Activated CD4-positive, alpha-beta T cell treated with anti-CD3 and anti-CD28 coated beads, Interleukin-2, amount 10 ng/mL, durations not matched to agents 7 days and 5 days (primary cell): ENCODE measurements around the gene FSD1. TPM values are rescaled to one million over a fixed set of nuclear protein-coding genes. Genes with fewer than 3 reads are reported as not detected.

ENCODE experiments used
- CTCF ChIA-PET: fragments of 350-600 bp; sonication (Branson Sonifier 250); formaldehyde crosslinking; loops from one replicate; lab custom pipeline; 2021; ENCODE audit warnings: antibody characterized with exemption; lab: Charles Lee
- POLR2A ChIA-PET: fragments of 350-600 bp; sonication (Branson Sonifier 250); formaldehyde crosslinking; loops from one replicate; lab custom pipeline; 2021; ENCODE audit warnings: antibody characterized with exemption; lab: Charles Lee
- DNase-seq: peaks from one replicate; pipeline ENCODE4 v3.0.0-alpha.2; 2020
- H3K27ac Mint-ChIP-seq: one replicate; pipeline ENCODE4 v1.8.0; 2021; ENCODE audit warnings: mild to moderate bottlenecking, moderate library complexity, mixed read lengths
- H3K27me3 Mint-ChIP-seq: one replicate; pipeline ENCODE4 v1.8.0; 2021; ENCODE audit warnings: mixed read lengths
- H3K36me3 Mint-ChIP-seq: one replicate; pipeline ENCODE4 v1.8.0; 2021; ENCODE audit warnings: low read depth, mixed read lengths
- H3K4me1 Mint-ChIP-seq: one replicate; pipeline ENCODE4 v1.8.0; 2021; ENCODE audit warnings: mixed read lengths
- H3K4me3 Mint-ChIP-seq: one replicate; pipeline ENCODE4 v1.8.0; 2021; ENCODE audit warnings: mild to moderate bottlenecking, moderate library complexity, mixed read lengths
- H3K9me3 Mint-ChIP-seq: one replicate; pipeline ENCODE4 v1.8.0; 2021; ENCODE audit warnings: mixed read lengths
- total RNA-seq, 2 experiments: library from RNA; stranded (reverse); gene quantifications; one replicate each; pipeline ENCODE4 v1.2.3, GENCODE V29; 2021

Gene FSD1
- total RNA-seq, 2 experiments from 2014 or later: 12.7 to 17.2 TPM

DNA sequence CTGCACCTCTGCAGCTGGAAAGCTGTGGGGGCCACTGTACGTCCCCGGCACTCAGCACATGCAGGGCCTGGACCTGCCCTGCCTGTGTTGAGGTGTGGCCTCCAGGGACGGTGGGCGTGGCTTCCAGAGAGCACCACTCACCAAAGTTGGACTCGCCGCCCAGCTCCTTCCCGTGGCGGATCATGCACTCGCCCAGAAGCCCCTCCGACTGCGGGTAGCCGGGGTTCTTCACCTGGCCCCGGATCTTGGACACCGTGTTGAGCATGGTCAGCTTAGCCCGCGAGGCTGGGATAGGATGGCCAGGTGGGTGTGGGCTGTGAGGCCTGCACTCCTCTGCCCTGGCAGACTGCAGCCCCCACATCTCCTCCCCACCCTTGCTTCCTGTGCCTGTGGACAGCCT, 60.9 kb downstream of the FSD1 start:
- Mint-ChIP-seq H3K4me1 (peaks cover 38% of the 10 kb centered on the region), H3K9me3 (no peaks in the 10 kb centered on the region), H3K4me3 (no peak overlapping the region), H3K27ac (peak overlapping the region; percentile 50), H3K27me3 (no peaks in the 10 kb centered on the region), H3K36me3 (peaks cover 26% of the 10 kb centered on the region)
- ChIA-PET POLR2A (no interaction called here), CTCF (interaction anchor here (1.1 to 2.3 kb wide), 3 partner anchors 10 to 35 kb away, joined by 3 to 9 read pairs (median 4); partner anchors contain the start of gene SH3GL1)
- no peak for DNase-seq

DNA sequence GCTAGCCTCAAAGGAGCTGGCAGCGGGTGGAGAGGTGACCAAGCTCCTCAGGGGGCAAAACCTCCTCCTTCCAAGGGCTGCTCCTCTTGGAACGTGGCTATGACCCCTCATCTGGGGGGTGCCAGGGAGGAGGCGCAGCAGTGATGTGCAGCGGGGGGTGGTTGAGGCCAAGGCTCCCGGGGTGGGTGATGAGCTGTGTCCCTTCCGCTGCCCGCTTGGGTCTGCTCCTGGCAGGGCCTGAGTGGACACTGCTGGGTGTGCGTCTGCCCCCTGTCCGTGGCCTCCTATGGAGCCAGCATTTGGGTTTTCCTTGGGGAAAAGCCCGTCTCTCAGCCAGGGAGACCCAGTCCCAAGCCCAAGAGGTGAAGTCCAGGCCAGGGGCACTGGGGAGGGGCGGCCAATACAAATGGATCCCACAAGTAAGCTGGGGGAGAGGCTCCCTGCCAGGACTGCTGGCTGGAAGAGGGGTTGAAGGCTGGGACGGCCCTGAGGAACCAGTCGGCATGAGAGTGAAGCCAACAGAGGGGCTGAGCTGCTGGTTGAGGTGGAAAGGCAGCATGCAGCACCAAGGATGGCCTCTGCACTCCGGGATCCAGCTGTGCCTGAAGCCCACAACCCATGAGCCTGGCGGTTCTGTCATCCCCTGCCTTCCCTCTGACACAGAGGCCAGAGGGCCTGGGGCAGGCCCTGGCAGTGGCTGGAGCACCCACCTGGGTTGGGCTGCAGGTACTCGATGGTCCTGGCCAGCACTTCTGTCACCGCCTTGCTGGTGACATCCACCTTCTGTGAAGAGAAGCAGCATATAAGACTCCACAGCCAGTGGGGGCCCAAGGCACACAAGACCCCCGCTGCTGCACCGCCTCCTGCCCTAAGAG, 61.6 kb downstream of the FSD1 start:
- H3K36me3 Mint-ChIP-seq: peaks cover 22% of the 10 kb centered on the region
- CTCF ChIA-PET: interaction anchor here (1.2 to 2.3 kb wide), 3 partner anchors 22 to 95 kb away, joined by 3 to 9 read pairs (median 4); partner anchors contain the start of gene SH3GL1

DNA sequence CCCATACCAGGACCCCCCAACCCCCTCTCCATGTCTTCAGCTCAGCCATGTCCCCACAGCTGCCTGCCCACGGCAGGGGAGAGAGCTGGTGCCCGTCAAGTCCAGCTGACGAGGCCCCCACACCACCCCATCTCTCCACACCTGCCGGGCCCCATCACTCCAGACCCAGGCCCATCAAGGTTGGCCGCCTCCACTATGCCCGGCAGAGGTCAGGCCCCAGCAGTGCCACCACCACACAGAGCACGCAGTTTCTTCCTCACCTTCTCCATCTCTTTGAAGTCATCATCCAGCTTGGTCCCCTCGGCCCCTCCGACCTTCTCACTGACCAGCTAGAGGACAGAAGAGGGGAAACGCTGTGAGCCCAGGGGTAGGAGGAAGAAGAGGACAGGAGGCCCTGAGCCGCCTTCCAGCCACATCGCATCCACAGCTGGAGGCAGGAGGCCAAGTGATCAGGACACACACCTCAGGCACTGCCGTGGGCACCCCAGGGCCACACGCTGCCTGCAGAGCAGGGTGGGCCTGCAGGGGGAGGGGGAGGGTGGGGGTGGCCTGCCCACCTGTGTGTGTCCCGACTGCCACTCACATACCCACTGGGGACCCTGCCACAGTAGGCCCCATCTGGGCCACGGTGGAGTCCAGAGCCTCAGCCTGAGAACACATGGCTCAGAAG, 62.4 kb downstream of the FSD1 start:
- no peak overlapping the region for H3K4me3 Mint-ChIP-seq
- H3K4me1 Mint-ChIP-seq: peaks cover 52% of the 10 kb centered on the region
- H3K9me3 Mint-ChIP-seq: no peaks in the 10 kb centered on the region
- POLR2A ChIA-PET: no interaction called here
- H3K27me3 Mint-ChIP-seq: no peaks in the 10 kb centered on the region
- CTCF ChIA-PET: interaction anchor here (1.2 to 3.6 kb wide), 3 partner anchors 34 to 96 kb away, joined by 3 to 23 read pairs (median 9); partner anchors contain the start of gene SH3GL1
- H3K36me3 Mint-ChIP-seq: peaks cover 24% of the 10 kb centered on the region
- DNase-seq: no peak
- peak overlapping the region; percentile 93 for H3K27ac Mint-ChIP-seq

More for the DNA sequence above, 61.6 kb downstream of the FSD1 start:
- Mint-ChIP-seq H3K27me3 (no peaks in the 10 kb centered on the region), H3K4me1 (peaks cover 44% of the 10 kb centered on the region), H3K9me3 (no peaks in the 10 kb centered on the region), H3K4me3 (no peak overlapping the region), H3K27ac (peak overlapping the region; percentile 80)
- DNase-seq: no peak
- POLR2A ChIA-PET: no interaction called here

DNA sequence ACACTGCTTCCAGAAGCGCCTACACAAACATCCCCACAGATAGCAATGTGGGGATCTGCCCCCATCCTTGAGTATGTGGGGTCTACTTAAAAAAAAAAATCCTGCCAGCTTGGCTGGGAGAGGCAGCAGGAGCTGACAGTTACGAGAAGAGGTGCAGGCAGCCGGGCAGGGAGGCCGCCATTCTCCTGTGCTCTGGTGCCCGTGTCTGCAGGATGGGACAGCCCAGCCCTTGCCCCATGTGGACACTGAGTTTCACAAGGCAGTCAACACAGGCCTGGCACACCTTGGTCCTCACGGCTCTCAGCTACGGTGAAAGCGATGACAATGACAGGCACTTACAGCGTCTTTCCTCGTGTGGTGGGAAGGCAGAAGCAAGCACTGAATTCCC, 62.9 kb downstream of the FSD1 start:
- POLR2A ChIA-PET: no interaction called here
- Mint-ChIP-seq H3K4me3 (no peak overlapping the region), H3K36me3 (peaks cover 20% of the 10 kb centered on the region), H3K27ac (peak overlapping the region; percentile 93), H3K27me3 (no peaks in the 10 kb centered on the region), H3K9me3 (no peaks in the 10 kb centered on the region), H3K4me1 (peaks cover 56% of the 10 kb centered on the region)
- CTCF ChIA-PET: interaction anchor here (1.2 to 3.6 kb wide), 2 partner anchors 33 to 96 kb away, joined by 3 to 23 read pairs; partner anchors contain the start of gene SH3GL1
- no peak for DNase-seq

DNA sequence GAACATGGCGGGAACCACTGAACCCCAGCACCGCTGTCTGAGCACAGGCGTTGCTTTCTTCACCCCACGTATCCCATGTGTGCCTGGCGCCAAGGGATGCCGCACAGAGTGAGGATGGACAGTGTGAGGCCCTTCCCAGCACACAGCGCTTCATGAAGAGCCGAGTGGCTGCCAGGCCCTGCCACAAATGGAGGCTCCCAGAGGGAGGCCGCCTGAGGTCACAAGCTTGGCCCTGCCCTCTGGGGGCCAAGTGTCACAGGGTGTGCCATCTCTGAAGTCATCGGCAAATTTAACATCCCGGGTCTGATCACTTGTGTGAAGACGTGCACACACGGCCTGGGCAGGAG, 63.4 kb downstream of the FSD1 start:
- ChIA-PET CTCF (interaction anchor here (3.6 kb wide), 1 partner anchor 33 kb away, joined by 23 read pairs; the partner anchor contains the start of gene SH3GL1), POLR2A (no interaction called here)
- peaks cover 60% of the 10 kb centered on the region for H3K4me1 Mint-ChIP-seq
- no peaks in the 10 kb centered on the region for H3K9me3 Mint-ChIP-seq
- DNase-seq: no peak
- no peaks in the 10 kb centered on the region for H3K27me3 Mint-ChIP-seq
- H3K36me3 Mint-ChIP-seq: peaks cover 20% of the 10 kb centered on the region
- H3K27ac Mint-ChIP-seq: peak overlapping the region; percentile 93
- no peak overlapping the region for H3K4me3 Mint-ChIP-seq

DNA sequence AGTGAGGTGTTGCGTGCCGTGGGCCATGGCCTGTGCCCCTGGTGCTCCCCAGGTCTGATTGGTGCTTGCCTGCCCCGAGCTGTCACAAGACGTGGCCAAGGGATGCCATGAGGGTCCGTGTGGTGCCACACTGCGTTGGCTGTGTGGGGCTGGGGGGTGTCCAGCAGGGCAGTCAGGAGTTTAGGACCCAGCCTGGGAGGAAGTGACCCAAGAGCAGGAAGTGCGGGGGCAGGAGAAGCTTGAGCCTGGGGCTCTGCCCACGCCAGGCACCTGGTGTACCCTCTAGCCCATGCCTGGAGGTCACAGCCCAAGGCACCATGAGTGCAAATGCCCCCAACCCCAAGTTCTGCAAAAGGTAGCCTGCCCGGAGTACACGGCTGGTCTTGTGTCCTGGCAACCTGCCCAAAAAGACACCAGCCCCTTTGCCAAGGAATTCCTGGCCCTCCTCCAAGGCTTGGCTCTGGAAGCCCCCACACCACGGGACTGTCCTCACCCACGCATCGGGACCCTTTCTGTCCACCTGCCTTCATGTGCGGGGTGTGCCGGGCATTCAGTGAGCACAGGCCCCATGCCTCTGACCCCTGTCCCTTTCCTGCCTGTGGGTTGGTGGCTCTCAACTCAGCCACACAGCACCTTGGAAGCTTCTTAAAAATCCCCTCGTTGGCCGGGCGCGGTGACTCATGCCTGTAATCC, 63.9 kb downstream of the FSD1 start:
- Mint-ChIP-seq H3K27ac (peak overlapping the region; percentile 93), H3K9me3 (no peaks in the 10 kb centered on the region), H3K27me3 (no peaks in the 10 kb centered on the region), H3K4me1 (peaks cover 62% of the 10 kb centered on the region), H3K4me3 (peak overlapping the region; percentile 62), H3K36me3 (peaks cover 20% of the 10 kb centered on the region)
- no peak for DNase-seq
- CTCF ChIA-PET: interaction anchor here (3.6 kb wide), 1 partner anchor 32 kb away, joined by 23 read pairs; the partner anchor contains the start of gene SH3GL1
- POLR2A ChIA-PET: interaction anchor here (0.6 kb wide), 1 partner anchor 32 kb away, joined by 3 read pairs; the partner anchor contains the start of gene SH3GL1

DNA sequence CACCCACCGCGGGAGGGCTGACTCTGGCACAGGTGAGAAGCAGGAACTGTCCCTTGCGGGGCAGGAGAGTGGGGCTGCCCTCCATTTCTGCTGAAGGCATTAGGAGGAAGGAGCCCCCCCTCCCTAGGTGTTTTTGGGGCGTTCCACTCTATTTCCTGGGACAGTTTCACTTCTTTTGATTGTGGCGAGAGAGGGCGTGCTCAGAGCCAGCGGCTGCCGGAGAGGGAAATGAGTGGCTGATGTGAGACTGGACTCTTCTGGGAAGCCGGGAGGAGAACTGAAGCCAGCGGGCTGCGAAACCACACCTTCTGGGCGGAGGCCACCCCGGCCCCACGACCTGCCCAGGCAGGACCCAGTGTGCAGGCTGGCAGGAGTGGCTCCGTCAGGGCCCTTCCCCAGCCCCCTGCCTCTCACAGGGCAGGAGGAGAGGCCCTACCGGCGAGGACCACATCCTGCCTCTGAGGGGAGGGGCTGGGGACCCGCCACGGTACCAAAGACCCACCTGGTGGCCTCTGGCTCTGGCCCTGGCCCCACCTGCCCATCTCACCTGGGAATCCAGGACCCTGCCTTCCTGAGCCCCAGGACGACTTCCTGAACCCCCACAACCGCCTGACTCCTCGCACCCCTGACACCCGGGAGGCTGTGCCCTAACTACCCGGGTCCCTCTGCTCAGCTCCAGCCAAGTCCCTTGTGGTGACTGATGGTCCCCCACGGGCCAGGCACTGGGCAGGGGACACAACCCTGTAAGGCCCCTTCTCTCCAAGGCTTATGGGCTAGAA, 64.9 kb downstream of the FSD1 start:
- Mint-ChIP-seq H3K4me1 (peaks cover 69% of the 10 kb centered on the region), H3K9me3 (no peaks in the 10 kb centered on the region), H3K27me3 (no peaks in the 10 kb centered on the region), H3K36me3 (peaks cover 13% of the 10 kb centered on the region), H3K27ac (peak overlapping the region; percentile 93), H3K4me3 (peak overlapping the region; percentile 62)
- DNase-seq: peak; percentile 92
- ChIA-PET CTCF (interaction anchor here (0.6 to 3.6 kb wide), 10 partner anchors 10 to 82 kb away, joined by 3 to 23 read pairs (median 4); partner anchors contain the start of genes MPND and SH3GL1), POLR2A (interaction anchor here (0.6 kb wide), 1 partner anchor 31 kb away, joined by 3 read pairs; the partner anchor contains the start of gene SH3GL1)

DNA sequence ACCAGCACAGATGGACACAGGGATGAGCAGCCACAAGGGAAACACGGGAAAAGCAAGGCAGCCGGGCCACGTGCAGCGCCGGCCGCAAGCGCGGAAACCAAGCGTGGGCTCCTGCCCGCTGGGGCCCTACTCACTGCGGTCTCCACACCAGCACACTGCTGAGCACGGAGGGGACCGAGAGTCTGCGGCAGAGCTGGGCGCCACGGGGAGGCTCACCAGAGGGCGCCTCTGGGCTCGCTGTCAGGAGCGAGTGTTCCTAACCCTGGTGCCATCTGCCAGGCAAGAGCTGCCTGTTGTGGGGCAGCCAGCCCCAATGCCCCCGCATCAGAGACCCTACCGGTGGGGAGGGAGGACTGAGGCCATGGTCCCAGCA, 65.5 kb downstream of the FSD1 start:
- H3K36me3 Mint-ChIP-seq: peaks cover 11% of the 10 kb centered on the region
- no peaks in the 10 kb centered on the region for H3K9me3 Mint-ChIP-seq
- peak; percentile 77 for DNase-seq
- ChIA-PET POLR2A (interaction anchor here (0.7 kb wide), 1 partner anchor 27 kb away, joined by 7 read pairs; the partner anchor contains the start of gene MPND), CTCF (interaction anchor here (0.6 to 3.6 kb wide), 13 partner anchors 9 to 157 kb away, joined by 3 to 23 read pairs (median 4); partner anchors contain the start of genes MPND and SH3GL1)
- H3K27me3 Mint-ChIP-seq: no peaks in the 10 kb centered on the region
- peaks cover 68% of the 10 kb centered on the region for H3K4me1 Mint-ChIP-seq
- peak overlapping the region; percentile 93 for H3K27ac Mint-ChIP-seq
- peak overlapping the region; percentile 62 for H3K4me3 Mint-ChIP-seq

DNA sequence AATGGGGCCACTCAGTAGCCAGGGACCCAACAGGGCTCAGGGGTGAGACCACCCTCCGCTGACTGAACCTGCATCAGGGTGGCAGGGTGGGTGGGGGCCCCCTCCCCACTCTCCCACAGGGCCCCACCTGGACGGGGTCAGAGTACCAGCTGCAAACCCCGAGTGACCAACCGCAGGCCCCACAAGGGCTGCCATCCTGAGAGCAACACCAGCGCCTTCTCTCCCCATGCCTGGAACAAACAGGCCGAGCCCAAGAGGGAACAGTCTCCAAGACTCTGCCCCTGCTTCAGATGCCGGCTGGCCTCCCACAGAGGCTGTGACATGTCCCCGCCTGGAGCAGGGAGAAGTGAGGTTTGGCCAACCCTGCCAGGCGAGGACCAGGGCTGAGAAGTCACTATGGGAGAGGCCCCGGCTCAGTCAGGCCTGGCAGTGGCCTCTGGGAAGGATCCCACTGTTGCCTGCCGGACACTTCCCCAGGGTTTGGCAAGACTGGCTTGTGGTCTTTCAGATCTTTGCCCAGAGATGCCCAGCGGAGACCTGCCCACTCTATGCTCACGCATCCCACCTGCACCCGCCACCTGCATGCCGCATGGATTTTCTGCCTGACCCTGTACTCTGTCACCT, 66.1 kb downstream of the FSD1 start:
- no peak for DNase-seq
- Mint-ChIP-seq H3K27ac (peak overlapping the region; percentile 93), H3K4me1 (peaks cover 73% of the 10 kb centered on the region), H3K4me3 (peak overlapping the region; percentile 62), H3K9me3 (no peaks in the 10 kb centered on the region), H3K36me3 (peaks cover 9% of the 10 kb centered on the region), H3K27me3 (no peaks in the 10 kb centered on the region)
- CTCF ChIA-PET: interaction anchor here (0.6 to 3.6 kb wide), 12 partner anchors 9 to 158 kb away, joined by 3 to 23 read pairs (median 4); partner anchors contain the start of genes MPND and SH3GL1
- POLR2A ChIA-PET: interaction anchor here (0.7 kb wide), 1 partner anchor 28 kb away, joined by 7 read pairs; the partner anchor contains the start of gene MPND

DNA sequence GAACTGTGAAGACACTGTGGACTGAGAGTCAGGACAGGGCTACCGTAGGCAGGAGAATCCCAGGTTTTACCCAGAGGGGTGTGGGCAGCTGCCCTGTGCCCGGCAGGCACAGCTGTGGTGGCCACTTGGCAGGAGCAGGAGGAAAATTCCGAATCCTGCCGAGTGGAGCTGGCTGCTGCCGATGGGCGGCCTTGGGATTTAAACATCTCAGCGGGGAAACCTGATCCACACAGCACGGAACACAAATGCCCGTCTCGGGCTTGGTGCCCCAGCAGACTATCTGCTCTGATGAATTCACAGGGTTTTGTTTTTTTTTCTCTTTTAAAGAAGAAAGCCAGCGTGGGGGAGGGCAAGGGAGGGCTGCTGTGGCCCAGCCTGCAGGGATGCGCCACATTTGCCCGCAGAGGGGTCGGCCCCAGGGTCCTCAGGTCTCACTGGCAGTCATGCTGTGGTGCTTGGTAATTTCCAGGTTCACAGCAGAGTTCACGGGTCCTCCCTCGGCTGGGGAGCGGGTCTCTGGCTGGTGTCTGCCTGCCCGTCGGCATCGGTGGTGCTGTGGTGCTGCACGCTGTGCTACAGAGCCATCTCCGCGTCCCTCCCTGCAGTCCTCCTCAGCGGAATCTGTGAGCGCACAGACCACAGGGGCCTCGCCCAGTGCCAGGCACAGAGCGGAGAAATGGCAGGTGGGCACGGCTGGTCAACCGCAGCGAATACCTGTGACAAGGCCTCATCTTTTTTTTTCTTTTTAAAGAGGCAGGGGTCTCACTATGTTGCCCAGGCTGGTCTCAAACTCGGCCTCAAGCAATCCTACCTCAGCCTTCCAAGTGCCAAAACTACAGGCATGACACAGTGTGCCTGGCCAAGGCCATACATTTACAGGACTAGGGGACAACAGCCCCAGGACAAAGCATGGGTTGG, 67.1 kb downstream of the FSD1 start:
- DNase-seq: no peak
- Mint-ChIP-seq H3K9me3 (no peaks in the 10 kb centered on the region), H3K4me1 (peaks cover 81% of the 10 kb centered on the region), H3K36me3 (peaks cover 10% of the 10 kb centered on the region), H3K27me3 (no peaks in the 10 kb centered on the region), H3K27ac (peak overlapping the region; percentile 93), H3K4me3 (peak overlapping the region; percentile 62)
- CTCF ChIA-PET: interaction anchor here (1.4 kb wide), 1 partner anchor 29 kb away, joined by 7 read pairs; the partner anchor contains the start of gene SH3GL1
- POLR2A ChIA-PET: no interaction called here
